LNCaP clone FGC (cell line): ENCODE measurements around the gene CARD10.
A peak's percentile ranks its signal among the peaks of the same experiment; 100 is the strongest.

Source experiments
- DNase-seq: peaks from one replicate; pipeline ENCODE4 v3.0.0-alpha.2; 2011; ENCODE audit warnings: low read depth
- H3K4me3 ChIP-seq: 2 replicates; pipeline ENCODE4 v1.5.1; 2011; ENCODE audit warnings: mild to moderate bottlenecking, low read depth, low read length, control low read depth
- CTCF ChIP-seq: IDR thresholded peaks from 2 replicates; pipeline ENCODE4 v1.5.1; 2012; ENCODE audit warnings: mild to moderate bottlenecking; ENCODE audit not compliant: control insufficient read depth, insufficient read depth; ENCODE audit errors: extremely low read depth

The CARD10 gene

GRCh38 chr22:37496651-37497050 lies 22.6 kb downstream of the CARD10 start:
- DNase-seq = no peak
- TF ChIP-seq CTCF = no peak
- H3K4me3 ChIP-seq = no peak overlapping the region

- no peak for TF ChIP-seq CTCF
- no peak for DNase-seq
- H3K4me3 ChIP-seq = no peak overlapping the region
Measured at GRCh38 chr22:37493979-37494378, 25.2 kb downstream of the CARD10 start.

GRCh38 chr22:37492428-37493344 lies 26.5 kb downstream of the CARD10 start:
- no peak for DNase-seq
- TF ChIP-seq CTCF = peak; percentile 38; the same call in 1 of the 2 replicates
- no peak overlapping the region for H3K4me3 ChIP-seq

- DNase-seq = no peak
- no peak for TF ChIP-seq CTCF
Measured at GRCh38 chr22:37491559-37492427, 27.4 kb downstream of the CARD10 start.

GRCh38 chr22:37491106-37491505 lies 28.1 kb downstream of the CARD10 start:
- no peak for DNase-seq
- no peak for TF ChIP-seq CTCF

More at GRCh38 chr22:37491559-37492427, 27.4 kb downstream of the CARD10 start:
- no peak overlapping the region for H3K4me3 ChIP-seq

GRCh38 chr22:37489983-37490382 lies 29.2 kb downstream of the CARD10 start:
- no peak for DNase-seq
- no peak overlapping the region for H3K4me3 ChIP-seq
- no peak for TF ChIP-seq CTCF

More at GRCh38 chr22:37491106-37491505, 28.1 kb downstream of the CARD10 start:
- no peak overlapping the region for H3K4me3 ChIP-seq
